ENCODE data around the gene PRDM8. TPM values are rescaled to one million over a fixed set of nuclear protein-coding genes. Genes with fewer than 3 reads are reported as not detected.
A peak's percentile ranks its signal among the peaks of the same experiment; 100 is the strongest.

Gene PRDM8
- total and polyA plus RNA-seq, 10 donors, result 0.99 to 5.1 (median 3.0) TPM

- Histone ChIP-seq H3K9me3 (peaks cover 3 to 19% (median 15%) of the 10 kb centered on the region in 8 donors), H3K36me3 (no peaks in the 10 kb centered on the region), H3K4me3 (peak overlapping the region; percentile 46 to 72 (median 53)), H3K27ac (peak overlapping the region; percentile 48 to 85 (median 74)), H3K27me3 (replicated peaks in 1 of 7) (peaks cover 0 to 40% (median 32%) of the 10 kb centered on the region in 7 donors), H3K4me1 (peaks cover 21 to 59% (median 40%) of the 10 kb centered on the region in 6 donors)
- WGBS, 5 donors, result 10 to 18% (median 12%) methylated on average over 34 to 54 of the region's 54 CpGs
- no peak for DNase-seq
- intact Hi-C loops (cut with DNase I; ENCODE audit: low total_unique reads), result loop anchor here (10.0 kb wide), 1 partner anchor 59 kb away; no protein-coding TSS in a partner anchor
- TF ChIP-seq POLR2AphosphoS5 (IDR thresholded peaks at IDR 0.05), result no peak
- no peak for TF ChIP-seq POLR2A (IDR thresholded peaks at IDR 0.05)
- no peak for TF ChIP-seq CTCF (IDR thresholded peaks at IDR 0.05 in 8 of 11, conservative IDR thresholded peaks at IDR 0.05 in 3 of 11)
These were observed 13.9 kb upstream of the PRDM8 start for GRCh38 chr4:80183250-80184052.

GRCh38 chr4:80184053-80184824 is 13.1 kb upstream of the PRDM8 start:
- no peaks in the 10 kb centered on the region for H3K36me3 ChIP-seq
- intact Hi-C loops (cut with DNase I; ENCODE audit: low total_unique reads), result loop anchor here (10.0 kb wide), 1 partner anchor 59 kb away; no protein-coding TSS in a partner anchor
- H3K27me3 ChIP-seq (replicated peaks in 1 of 7), result peaks cover 0 to 48% (median 40%) of the 10 kb centered on the region in 7 donors
- H3K4me1 ChIP-seq, result peaks cover 21 to 59% (median 40%) of the 10 kb centered on the region in 6 donors
- H3K9me3 ChIP-seq, result peaks cover 0 to 12% (median 7%) of the 10 kb centered on the region in 8 donors
- H3K4me3 ChIP-seq, result peak overlapping the region; percentile 46 to 72 (median 53)
- peak; percentile 56 to 81 (median 64) for TF ChIP-seq POLR2AphosphoS5 (IDR thresholded peaks at IDR 0.05)
- TF ChIP-seq CTCF (IDR thresholded peaks at IDR 0.05 in 8 of 11, conservative IDR thresholded peaks at IDR 0.05 in 3 of 11), result peak; percentile 81 to 98 (median 90)
- no peak for TF ChIP-seq POLR2A (IDR thresholded peaks at IDR 0.05)
- H3K27ac ChIP-seq, result peak overlapping the region; percentile 48 to 85 (median 74)
- peak; percentile 98 for DNase-seq
- 0 to 1% (median 1%) methylated on average over 37 to 46 of the region's 46 CpGs for WGBS, 5 donors

- H3K4me1 ChIP-seq, result peaks cover 21 to 65% (median 40%) of the 10 kb centered on the region in 6 donors
- H3K9me3 ChIP-seq, result peaks cover 0 to 3% (median 0%) of the 10 kb centered on the region in 8 donors
- peak overlapping the region; percentile 46 to 72 (median 53) for H3K4me3 ChIP-seq
- WGBS, 5 donors, result 2 to 5% (median 4%) methylated on average over 42 of the region's 42 CpGs
- peak overlapping the region; percentile 48 to 85 (median 74) for H3K27ac ChIP-seq
- H3K36me3 ChIP-seq, result no peaks in the 10 kb centered on the region
- DNase-seq, result peak; percentile 84
- peaks cover 0 to 56% (median 48%) of the 10 kb centered on the region in 7 donors for H3K27me3 ChIP-seq (replicated peaks in 1 of 7)
- TF ChIP-seq POLR2A (IDR thresholded peaks at IDR 0.05) (no peak), CTCF (IDR thresholded peaks at IDR 0.05 in 8 of 11, conservative IDR thresholded peaks at IDR 0.05 in 3 of 11) (no peak), POLR2AphosphoS5 (IDR thresholded peaks at IDR 0.05) (no peak)
- intact Hi-C loops (cut with DNase I; ENCODE audit: low total_unique reads), result loop anchor here (10.0 kb wide), 1 partner anchor 60 kb away; no protein-coding TSS in a partner anchor
These were observed 12.2 kb upstream of the PRDM8 start for GRCh38 chr4:80184825-80185756.

Measured in spleen (tissue), 11 donors.